IMR-90 (cell line): Measurements from ENCODE around the gene TMEM63A. TPM values are rescaled to one million over a fixed set of nuclear protein-coding genes. Genes with fewer than 3 reads are reported as not detected.

ENCODE experiments used
- ATAC-seq: fragments of 200-7000 bp; cut with Tn5 transposase; 2 replicates; pipeline ENCODE4 v1.9.1; 2020; ENCODE audit warnings: low read depth, mild to moderate bottlenecking, moderate library complexity
- BruUV-seq: library from RNA; stranded (reverse); fragments of 400-500 nt; replicated peaks from 2 replicates; lab custom pipeline; 2021; lab: Mats Ljungman, UMichigan
- CTCF ChIA-PET: fragments of 300-600 bp; formaldehyde crosslinking; extraction: SDS; loops from one replicate; lab custom pipeline; 2021; ENCODE audit warnings: antibody characterized with exemption; lab: Yijun Ruan, JAX
- POLR2A ChIA-PET: fragments of 300-600 bp; sonication (Branson Sonifier 250); formaldehyde crosslinking; loops from one replicate; lab custom pipeline; 2022; ENCODE audit warnings: antibody characterized with exemption; ENCODE audit not compliant: unreplicated experiment; lab: Charles Lee
- DNase-seq: peaks from one replicate; pipeline ENCODE4 v3.0.0; 2013
- H2AFZ ChIP-seq: replicated peaks from 2 replicates; pipeline ENCODE3; 2013; ENCODE audit warnings: low read length, mild to moderate bottlenecking; ENCODE audit not compliant: poor library complexity
- H2AK5ac ChIP-seq: 2 replicates; pipeline ENCODE4 v1.6.1; 2013; ENCODE audit warnings: low read depth, low read length, inconsistent platforms
- H2AK9ac ChIP-seq: replicated peaks from 2 replicates; pipeline ENCODE3; 2013; ENCODE audit warnings: mild to moderate bottlenecking, low read depth, low read length, moderate library complexity; ENCODE audit not compliant: poor library complexity
- H2BK120ac ChIP-seq: 2 replicates; pipeline ENCODE4 v1.6.1; 2013; ENCODE audit warnings: low read depth, low read length, inconsistent platforms
- H2BK15ac ChIP-seq: 3 replicates; pipeline ENCODE4 v1.6.1; 2013; ENCODE audit warnings: low read depth, low read length, inconsistent platforms
- H2BK20ac ChIP-seq: 2 replicates; pipeline ENCODE4 v1.6.1; 2013; ENCODE audit warnings: low read depth, mild to moderate bottlenecking, inconsistent platforms, low read length, moderate library complexity
- H2BK5ac ChIP-seq: 2 replicates; pipeline ENCODE4 v1.6.1; 2013; ENCODE audit warnings: mild to moderate bottlenecking, low read depth, low read length, inconsistent platforms; ENCODE audit not compliant: poor library complexity, severe bottlenecking
- H3K14ac ChIP-seq: replicated peaks from 2 replicates; pipeline ENCODE4 v1.6.1; 2013; ENCODE audit warnings: low read depth, low read length, inconsistent platforms
- H3K18ac ChIP-seq: 2 replicates; pipeline ENCODE4 v1.6.1; 2013; ENCODE audit warnings: low read depth, low read length, control low read depth
- H3K23ac ChIP-seq: 2 replicates; pipeline ENCODE4 v1.6.1; 2013; ENCODE audit warnings: low read depth, low read length, inconsistent platforms
- H3K27ac ChIP-seq: 2 replicates; pipeline ENCODE4 v1.5.1; 2013; ENCODE audit warnings: mild to moderate bottlenecking, control low read depth, low read length; ENCODE audit not compliant: insufficient read depth
- H3K27me3 ChIP-seq: 2 replicates; pipeline ENCODE4 v1.6.1; 2013; ENCODE audit warnings: low read length; ENCODE audit not compliant: control insufficient read depth, insufficient read depth
- H3K36me3 ChIP-seq: 2 replicates; pipeline ENCODE4 v1.6.1; 2013; ENCODE audit warnings: low read length, mixed read lengths; ENCODE audit not compliant: control insufficient read depth, insufficient read depth
- H3K4ac ChIP-seq: 2 replicates; pipeline ENCODE4 v1.6.1; 2013; ENCODE audit warnings: low read depth, low read length, inconsistent platforms
- H3K4me1 ChIP-seq: 2 replicates; pipeline ENCODE4 v1.6.1; 2013; ENCODE audit warnings: low read length, mixed read lengths; ENCODE audit not compliant: control insufficient read depth, insufficient read depth
- H3K4me2 ChIP-seq: 2 replicates; pipeline ENCODE4 v1.6.1; 2013; ENCODE audit warnings: low read depth, mild to moderate bottlenecking, control low read depth, low read length, moderate library complexity
- H3K4me3 ChIP-seq: 2 replicates; pipeline ENCODE4 v1.5.1; 2013; ENCODE audit warnings: low read depth, mild to moderate bottlenecking, control low read depth, low read length, moderate library complexity; ENCODE audit not compliant: insufficient read depth
- H3K56ac ChIP-seq: 2 replicates; pipeline ENCODE4 v1.6.1; 2013; ENCODE audit warnings: low read length, inconsistent platforms; ENCODE audit not compliant: insufficient read depth; ENCODE audit errors: extremely low read depth
- H3K79me1 ChIP-seq, 2 experiments: 2 replicates each; pipeline ENCODE4 v1.6.1; 2013; ENCODE audit warnings: low read length in 2 of 2, inconsistent platforms in 1 of 2, low read depth in 1 of 2
- H3K9ac ChIP-seq: 2 replicates; pipeline ENCODE4 v1.6.1; 2013; ENCODE audit warnings: low read depth, low read length, control low read depth
- H3K9me1 ChIP-seq: 2 replicates; pipeline ENCODE4 v1.6.1; 2013; ENCODE audit warnings: low read length, inconsistent platforms; ENCODE audit not compliant: insufficient read depth
- H3K9me3 ChIP-seq: 2 replicates; pipeline ENCODE4 v1.6.1; 2013; ENCODE audit warnings: low read length; ENCODE audit not compliant: control insufficient read depth, insufficient read depth
- H4K20me1 ChIP-seq: 2 replicates; pipeline ENCODE4 v1.6.1; 2013; ENCODE audit warnings: low read length, inconsistent platforms; ENCODE audit not compliant: insufficient read depth
- H4K5ac ChIP-seq: 2 replicates; pipeline ENCODE4 v1.6.1; 2013; ENCODE audit warnings: mild to moderate bottlenecking, low read depth, low read length, control low read depth
- H4K8ac ChIP-seq, 2 experiments: 2 replicates each; pipeline ENCODE4 v1.6.1; 2013; ENCODE audit warnings: low read depth in 2 of 2, low read length in 2 of 2, control low read depth in 1 of 2, inconsistent platforms in 1 of 2
- H4K91ac ChIP-seq: 2 replicates; pipeline ENCODE4 v1.6.1; 2013; ENCODE audit warnings: low read depth, low read length, inconsistent platforms; ENCODE audit not compliant: insufficient read depth
- BHLHE40 ChIP-seq: fragments of 150-350 bp; IDR thresholded peaks from 2 replicates; pipeline ENCODE4 v1.6.1; 2016; ENCODE audit warnings: mild to moderate bottlenecking, low read depth, low read length
- CEBPB ChIP-seq: IDR thresholded peaks from 2 replicates; pipeline ENCODE4 v1.6.1; 2012; ENCODE audit warnings: low read depth, low read length, improper control_type of control experiment
- CHD1 ChIP-seq: IDR thresholded peaks from 2 replicates; pipeline ENCODE4 v1.6.1; 2012; ENCODE audit warnings: low read depth, low read length, improper control_type of control experiment
- CTCF ChIP-seq: conservative IDR thresholded peaks from 2 replicates; pipeline ENCODE4 v1.5.1; 2012; ENCODE audit warnings: mild to moderate bottlenecking, low read depth, low read length, improper control_type of control experiment
- FOS ChIP-seq: fragments of 150-350 bp; IDR thresholded peaks from 2 replicates; pipeline ENCODE4 v1.6.1; 2016; ENCODE audit warnings: low read depth, low read length
- MAFK ChIP-seq: IDR thresholded peaks from 2 replicates; pipeline ENCODE4 v1.6.1; 2012; ENCODE audit warnings: low read depth, low read length, improper control_type of control experiment
- MXI1 ChIP-seq: IDR thresholded peaks from 2 replicates; pipeline ENCODE4 v1.6.1; 2012; ENCODE audit warnings: low read depth, mild to moderate bottlenecking, low read length, moderate library complexity, borderline replicate concordance
- NFE2L2 ChIP-seq: fragments of 150-350 bp; IDR thresholded peaks from 2 replicates; pipeline ENCODE4 v1.6.1; 2016; ENCODE audit warnings: low read depth, mild to moderate bottlenecking, low read length
- POLR2A ChIP-seq: IDR thresholded peaks from 2 replicates; pipeline ENCODE4 v1.6.1; 2012; ENCODE audit warnings: mild to moderate bottlenecking, low read depth, low read length
- RCOR1 ChIP-seq: IDR thresholded peaks from 2 replicates; pipeline ENCODE4 v1.6.1; 2012; ENCODE audit warnings: mild to moderate bottlenecking, low read length, improper control_type of control experiment; ENCODE audit not compliant: insufficient replicate concordance
- SMC3 ChIP-seq: fragments of 150-350 bp; IDR thresholded peaks from 2 replicates; pipeline ENCODE4 v1.6.1; 2016; ENCODE audit warnings: low read depth, mild to moderate bottlenecking, antibody characterized with exemption, low read length, moderate library complexity
- USF2 ChIP-seq: fragments of 150-350 bp; IDR thresholded peaks from 2 replicates; pipeline ENCODE4 v1.6.1; 2017; ENCODE audit warnings: mild to moderate bottlenecking, antibody characterized with exemption, low read length, low read depth
- WGBS, 2 experiments: methylation state at CpG; one replicate each; pipeline versions ENCODE4 v1.1.5 to v1.1.7; 2013; ENCODE audit warnings: missing lambda C conversion rate in 2 of 2; ENCODE audit not compliant: insufficient read length in 1 of 2; ENCODE audit errors: extremely low coverage in 2 of 2; 5-methylcytosine and 5-hydroxymethylcytosine counted together
- dilution Hi-C: fragments of 300-500 bp; cut with HindIII; formaldehyde crosslinking; loops from one replicate; pipeline ENCODE4 v1.14.3; 2018; ENCODE audit warnings: low sequenced_read_pairs; ENCODE audit not compliant: unreplicated experiment
- in situ Hi-C: fragments of 300-500 bp; cut with MboI; formaldehyde crosslinking; loops from 3 replicates; pipeline ENCODE4 v1.14.3; 2019; ENCODE audit warnings: low sequenced_read_pairs, inconsistent platforms, mixed read lengths
- intact Hi-C: fragments of 100-400 bp; cut with micrococcal nuclease; formaldehyde crosslinking; loops from 2 replicates; pipeline ENCODE4 v1.10.0; 2022
- polyA plus RNA-seq, 3 experiments: library from polyadenylated mRNA; depleted of rRNA; stranded (reverse); fragments of >200 nt; gene quantifications; 2 replicates each; pipeline ENCODE4 v1.2.3, GENCODE V29; 2012; ENCODE audit warnings: low replicate concordance in 1 of 3
- total RNA-seq: library from RNA; depleted of rRNA; stranded (reverse); fragments of >200 nt; gene quantifications from 2 replicates; pipeline ENCODE4 v1.2.3, GENCODE V29; 2012

The TMEM63A gene
- total and polyA plus RNA-seq, 2 of the 4 experiments (the other 2 are of a cell fraction) = 4.7 to 23.3 TPM

GRCh38 chr1:225882694-225883615, 775 bp upstream of the TMEM63A start:
- H3K27me3 ChIP-seq = no peaks in the 10 kb centered on the region
- ChIA-PET POLR2A (no interaction called here), CTCF (interaction anchor here (0.6 to 1.1 kb wide), 3 partner anchors 92 to 408 kb away, joined by 3 to 5 read pairs (median 3); no protein-coding TSS in a partner anchor)
- no peak overlapping the region for H2BK15ac ChIP-seq
- dilution Hi-C loops (no loop called here), in situ Hi-C loops (no loop called here), intact Hi-C loops (no loop called here)
- H4K8ac ChIP-seq = peak overlapping the region; percentile 82 to 88; a peak in 3 of 4 replicates
- H3K9me3 ChIP-seq = no peaks in the 10 kb centered on the region
- peak overlapping the region; percentile 75; the same call in 1 of the 2 replicates for H4K91ac ChIP-seq
- H3K4me2 ChIP-seq = peak overlapping the region; percentile 48
- H3K36me3 ChIP-seq = no peaks in the 10 kb centered on the region; the same call in 1 of the 2 replicates
- ATAC-seq (peak; percentile 48), DNase-seq (peak; percentile 23)
- peak overlapping the region; percentile 77 for H3K9ac ChIP-seq
- 13% methylated on average over 32 of the region's 63 CpGs; no CpG with 5 or more reads in 1 of the 2 experiments for WGBS, 2 experiments
- peak overlapping the region; percentile 67 for H4K5ac ChIP-seq
- peaks cover 17 to 49% of the 10 kb centered on the region in 2 experiments for H3K79me1 ChIP-seq
- H2BK5ac ChIP-seq = peak overlapping the region; percentile 37
- H3K56ac ChIP-seq = peak overlapping the region; percentile 81; the same call in 1 of the 2 replicates
- H2AK5ac ChIP-seq = no peak overlapping the region
- peak overlapping the region; percentile 77 for H3K23ac ChIP-seq
- BruUV-seq = no TSS peak
- H2AK9ac ChIP-seq = peak overlapping the region; percentile 98
- no peak for TF ChIP-seq BHLHE40
- no peak for TF ChIP-seq MXI1
- no peak for TF ChIP-seq FOS
- no peak for TF ChIP-seq CHD1
- TF ChIP-seq SMC3 = no peak
- TF ChIP-seq USF2 = no peak
- no peak for TF ChIP-seq MAFK
- no peak for TF ChIP-seq POLR2A
- no peak for TF ChIP-seq CTCF
- TF ChIP-seq CEBPB = no peak
- no peak for TF ChIP-seq RCOR1
- no peak for TF ChIP-seq NFE2L2
- H3K9me1 ChIP-seq = peaks cover 11% of the 10 kb centered on the region
- H3K4ac ChIP-seq = peak overlapping the region; percentile 82
- H4K20me1 ChIP-seq = peaks cover 28% of the 10 kb centered on the region
- peaks cover 12% of the 10 kb centered on the region; the same call in 1 of the 2 replicates for H3K4me1 ChIP-seq
- peak overlapping the region; percentile 99 for H2AFZ ChIP-seq
- peak overlapping the region; percentile 94 for H3K4me3 ChIP-seq
- peak overlapping the region; percentile 26; the same call in 1 of the 2 replicates for H2BK120ac ChIP-seq
- H3K18ac ChIP-seq = peak overlapping the region; percentile 37; the same call in 1 of the 2 replicates
- no peak overlapping the region for H2BK20ac ChIP-seq
- 0 out of 2 replicates have a peak overlapping the region, but pooled peaks have one; percentile 68 for H3K14ac ChIP-seq
- H3K27ac ChIP-seq = peak overlapping the region; percentile 64
